Airway epithelial cell (primary cell): ENCODE data around the gene ACTL9. TPM values are rescaled to one million over a fixed set of nuclear protein-coding genes. Genes with fewer than 3 reads are reported as not detected.

Source experiments
- total RNA-seq: library from RNA; depleted of rRNA; stranded (reverse); fragments of >200 nt; gene quantifications from 2 replicates; pipeline ENCODE4 v1.2.3, GENCODE V29; 2015

The ACTL9 gene
- total RNA-seq, result not detected in 2 replicates

GRCh38 chr19:8698433-8699063 lies at the start of gene ACTL9:
Gene ACTL9, minus strand, starts transcription at chr19:8698795. Its CDS starts 94 bp downstream, at chr19:8698701.

DNA sequence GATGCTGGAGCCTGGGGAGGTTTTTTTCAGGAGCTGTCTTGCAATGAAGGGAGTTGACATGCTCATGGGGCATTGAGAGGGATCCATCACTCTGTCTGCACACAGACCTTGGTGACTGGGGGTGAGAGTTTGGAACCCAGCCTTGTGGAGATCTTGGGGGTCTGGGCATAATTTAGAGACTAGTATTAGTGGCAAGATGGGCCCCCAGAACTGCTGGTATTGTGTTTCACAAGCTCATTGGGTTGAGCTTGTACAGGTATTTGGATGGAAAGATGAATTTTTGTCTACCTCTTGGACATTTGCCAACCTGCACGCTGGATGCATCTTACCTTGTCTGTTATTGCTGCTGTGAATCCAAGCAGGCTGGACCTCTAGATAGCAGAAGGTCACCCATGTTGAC lies 22.7 kb upstream of the ACTL9 start, which contains the start of gene OR2Z1:
Gene OR2Z1 (plus strand): TSS at position 301 of the 400 bp plus-strand sequence. CDS start 9,395 bp downstream, outside the sequence.

Other genes starting within 250 kb of the ACTL9 start
- not detected in 2 replicates for gene PRAM1, start 196.2 kb downstream of the ACTL9 start, total RNA-seq
- gene ZNF414, start 184.6 kb downstream of the ACTL9 start, total RNA-seq, result 14.5 and 17.3 TPM in 2 replicates
- 0.07 TPM in 1 of 2 replicates, not detected in the other for gene MYO1F, start 121.4 kb downstream of the ACTL9 start, total RNA-seq
- 0.14 and 0.21 TPM in 2 replicates for gene ADAMTS10, start 88.1 kb downstream of the ACTL9 start, total RNA-seq
- not detected in 2 replicates for gene NFILZ, start 68.2 kb downstream of the ACTL9 start, total RNA-seq
- gene OR2Z1, start 22.8 kb upstream of the ACTL9 start, total RNA-seq, result not detected in 2 replicates
- gene ZNF558, start 133.5 kb upstream of the ACTL9 start, total RNA-seq, result 14.0 and 14.9 TPM in 2 replicates
- not detected in 2 replicates for gene MBD3L1, start 133.6 kb upstream of the ACTL9 start, total RNA-seq